GM10266 (cell line): Measurements from ENCODE around the gene ANKRD22.
"Not testable (repeated sequence)": the region's sequence is repeated elsewhere in the genome, so short reads cannot be mapped to it uniquely, and the experiment has no call there.

Experiments
- DNase-seq: peaks from one replicate; pipeline ENCODE4 v3.0.0; 2012; ENCODE audit errors: extremely low spot score
- CTCF ChIP-seq: IDR thresholded peaks from 2 replicates; pipeline ENCODE4 v1.5.1; 2012; ENCODE audit warnings: mild to moderate bottlenecking, low read depth; ENCODE audit not compliant: control insufficient read depth, insufficient read depth; ENCODE audit errors: missing control alignments

The ANKRD22 gene

DNA sequence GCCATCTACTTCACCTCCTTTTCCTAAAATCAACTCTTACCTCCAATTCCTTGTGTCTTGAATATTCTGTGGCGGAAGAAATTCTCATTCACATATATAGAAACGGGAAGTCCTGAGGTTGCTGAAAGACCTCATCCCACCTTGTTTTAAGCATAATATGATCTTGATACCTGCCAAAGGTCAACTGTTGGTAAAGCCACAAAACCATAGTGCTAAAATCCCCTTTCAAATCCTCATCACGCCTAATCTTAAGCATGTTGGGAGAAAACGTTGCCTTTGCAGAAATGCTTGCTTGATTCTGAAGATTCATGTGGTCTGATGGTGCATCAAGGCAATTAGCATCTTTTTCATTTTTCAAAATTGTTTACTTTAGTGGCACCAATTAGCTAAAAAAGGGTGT lies 8.5 kb downstream of the ANKRD22 start:
- no peak for DNase-seq
- TF ChIP-seq CTCF = no peak

GRCh38 chr10:88841316-88842111 lies 10.1 kb downstream of the ANKRD22 start:
- no peak for DNase-seq
- no peak for TF ChIP-seq CTCF

GRCh38 chr10:88840881-88841280 lies 10.8 kb downstream of the ANKRD22 start:
- TF ChIP-seq CTCF = no peak
- no peak for DNase-seq

DNA sequence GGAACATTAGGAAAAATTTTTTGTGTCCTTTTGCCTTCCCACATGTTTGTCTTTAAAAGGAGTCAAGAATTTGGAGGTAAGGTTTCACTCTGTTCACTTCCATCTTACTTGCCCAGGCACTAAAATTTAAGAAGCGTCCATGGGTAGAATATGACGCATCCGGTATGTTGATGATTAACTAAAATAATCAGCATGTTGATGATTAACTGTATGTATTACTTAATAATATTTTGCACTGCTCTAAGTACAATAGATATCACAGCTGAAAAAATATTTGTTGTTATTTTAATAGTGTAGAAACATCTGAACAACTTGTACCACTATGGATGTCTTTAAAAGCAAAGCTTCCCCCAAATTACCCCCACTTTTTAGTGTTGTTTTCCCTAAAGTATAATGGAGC lies 11.5 kb downstream of the ANKRD22 start:
- DNase-seq = no peak
- no peak for TF ChIP-seq CTCF

DNA sequence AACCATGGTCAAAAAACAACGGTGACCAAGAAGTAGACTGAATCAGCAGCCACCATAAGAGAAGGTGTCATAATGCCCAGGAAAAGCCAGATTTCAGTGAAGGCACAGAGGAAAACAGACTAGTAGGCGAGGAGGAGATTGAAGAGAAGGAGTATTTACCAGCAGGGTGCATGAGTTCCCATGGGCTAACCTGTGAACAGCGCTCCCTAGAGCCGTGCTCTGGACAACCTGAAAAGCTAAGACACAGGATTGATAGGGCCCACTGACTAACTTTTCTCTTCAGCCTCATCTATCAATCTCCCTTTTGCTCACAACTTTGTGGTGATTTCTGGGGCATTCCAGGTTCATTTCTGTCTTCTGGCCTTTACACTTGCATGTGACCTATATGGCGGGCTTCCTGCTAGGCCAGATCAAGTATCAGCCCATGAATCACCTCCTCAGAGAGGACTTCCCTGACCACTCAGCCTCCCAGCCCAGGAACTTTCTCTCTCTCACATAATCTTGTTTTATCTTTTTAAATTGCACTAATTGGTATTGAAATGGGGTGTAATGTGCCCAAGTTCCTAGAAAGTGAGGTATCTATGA lies 12.8 kb downstream of the ANKRD22 start:
- DNase-seq = no peak
- TF ChIP-seq CTCF = no peak

- DNase-seq = not testable (repeated sequence)
These were observed 14.0 kb downstream of the ANKRD22 start for GRCh38 chr10:88837632-88838031.

DNA sequence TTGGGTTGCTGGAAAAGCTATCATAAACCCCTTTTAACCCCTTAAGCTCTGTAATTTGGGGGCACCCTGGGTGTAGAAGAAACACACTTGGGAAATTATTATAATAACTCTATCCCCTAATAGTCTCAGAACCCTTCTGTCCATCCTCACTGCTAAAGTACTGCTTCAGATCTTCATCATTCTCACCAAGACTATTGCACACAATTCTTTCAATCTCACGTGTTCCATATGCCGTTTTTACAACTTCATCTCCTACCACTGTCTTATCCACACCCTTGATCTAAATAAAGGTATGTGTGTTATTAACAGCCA lies 15.8 kb downstream of the ANKRD22 start:
- no peak for DNase-seq
- no peak for TF ChIP-seq CTCF
